H1 (cell line): ENCODE results near the gene TP53BP2. TPM values are rescaled to one million over a fixed set of nuclear protein-coding genes. Genes with fewer than 3 reads are reported as not detected.

Experiments used
- CTCF ChIA-PET: fragments of 300-600 bp; sonication (Branson Sonifier 250); formaldehyde crosslinking; loops from one replicate; lab custom pipeline; 2021; ENCODE audit not compliant: partially characterized antibody; lab: Charles Lee
- POLR2A ChIA-PET: fragments of 300-600 bp; sonication (Branson Sonifier 250); formaldehyde crosslinking; loops from one replicate; lab custom pipeline; 2021; ENCODE audit warnings: inconsistent platforms; ENCODE audit not compliant: partially characterized antibody; lab: Charles Lee
- DNase-seq, 2 experiments: peaks; one replicate each; pipeline versions ENCODE4 v3.0.0 to v3.0.0-alpha.2; 2010 to 2022; ENCODE audit warnings: low spot score in 2 of 2, low read depth in 1 of 2, mixed read lengths in 1 of 2
- FAIRE-seq: peaks from 2 replicates; lab custom pipeline; 2011; peaks lifted over from hg19 to GRCh38; lab: Jason Lieb, UNC
- H2AFZ ChIP-seq: 2 replicates; pipeline ENCODE4 v1.8.1; 2012; ENCODE audit warnings: low read length, inconsistent platforms
- H2AK5ac ChIP-seq: 2 replicates; pipeline ENCODE4 v1.6.1; 2013; ENCODE audit warnings: low read depth, low read length
- H2BK120ac ChIP-seq: replicated peaks from 2 replicates; pipeline ENCODE3; 2013; ENCODE audit warnings: low read depth, low read length, inconsistent platforms
- H2BK12ac ChIP-seq: 2 replicates; pipeline ENCODE4 v1.6.1; 2013; ENCODE audit warnings: low read depth, low read length
- H2BK15ac ChIP-seq: 2 replicates; pipeline ENCODE4 v1.6.1; 2013; ENCODE audit warnings: low read length
- H2BK20ac ChIP-seq: 2 replicates; pipeline ENCODE4 v1.6.1; 2013; ENCODE audit warnings: low read length
- H2BK5ac ChIP-seq: 2 replicates; pipeline ENCODE4 v1.6.1; 2013; ENCODE audit warnings: low read depth, low read length
- H3K14ac ChIP-seq: 2 replicates; pipeline ENCODE4 v1.6.1; 2013; ENCODE audit warnings: inconsistent platforms; ENCODE audit not compliant: insufficient read length
- H3K18ac ChIP-seq: 2 replicates; pipeline ENCODE4 v1.6.1; 2013; ENCODE audit warnings: low read length; ENCODE audit errors: extremely low read depth
- H3K23ac ChIP-seq: 2 replicates; pipeline ENCODE4 v1.6.1; 2013; ENCODE audit warnings: inconsistent platforms; ENCODE audit not compliant: insufficient read length
- H3K23me2 ChIP-seq: 2 replicates; pipeline ENCODE4 v1.6.1; 2013; ENCODE audit warnings: low read depth, low read length
- H3K27ac ChIP-seq: 2 replicates; pipeline ENCODE4 v1.6.1; 2011; ENCODE audit warnings: low read depth, low read length, inconsistent platforms
- H3K27me3 ChIP-seq, 4 experiments: replicated peaks in 1 of 4; 1 replicate in 1 of 4; 2 replicates in 3 of 4; pipeline versions ENCODE4 v1.6.1 to v1.8.1; 2011 to 2013; ENCODE audit warnings: low read length in 3 of 4, mild to moderate bottlenecking in 3 of 4, inconsistent platforms in 2 of 4, mixed read lengths in 2 of 4, moderate library complexity in 1 of 4; ENCODE audit not compliant: control insufficient read depth in 3 of 4, insufficient read depth in 3 of 4; ENCODE audit errors: extremely low read depth in 1 of 4
- H3K36me3 ChIP-seq, 4 experiments: 2 replicates each; pipeline versions ENCODE4 v1.6.1 to v1.8.1; 2011 to 2013; ENCODE audit warnings: mild to moderate bottlenecking in 4 of 4, low read length in 3 of 4, moderate library complexity in 2 of 4, control low read depth in 1 of 4, inconsistent platforms in 1 of 4; ENCODE audit not compliant: insufficient read depth in 4 of 4, control insufficient read depth in 2 of 4
- H3K4ac ChIP-seq: replicated peaks from 2 replicates; pipeline ENCODE3; 2013; ENCODE audit warnings: low read length, low read depth, mixed read lengths, inconsistent platforms; ENCODE audit not compliant: insufficient read length
- H3K4me1 ChIP-seq, 4 experiments: replicated peaks in 1 of 4; 1 replicate in 1 of 4; 2 replicates in 3 of 4; pipeline versions ENCODE4 v1.6.1 to v1.8.1; 2011 to 2013; ENCODE audit warnings: low read length in 3 of 4, inconsistent platforms in 2 of 4, mixed read lengths in 1 of 4; ENCODE audit not compliant: insufficient read depth in 4 of 4, control insufficient read depth in 3 of 4
- H3K4me2 ChIP-seq, 2 experiments: 2 replicates each; pipeline versions ENCODE4 v1.6.1 to v1.8.1; 2011 to 2013; ENCODE audit warnings: low read depth in 2 of 2, low read length in 2 of 2, control low read depth in 1 of 2, inconsistent platforms in 1 of 2, mild to moderate bottlenecking in 1 of 2; ENCODE audit not compliant: insufficient read depth in 1 of 2
- H3K4me3 ChIP-seq, 4 experiments: fragments of 200-600, 300-600 bp in 1 of 4; sonication (generic), shearing (Covaris generic), sonication (Bioruptor Twin) in 1 of 4; 2 replicates each; pipeline versions ENCODE4 v1.5.1 to v1.8.1; 2011 to 2016; ENCODE audit warnings: low read length in 4 of 4, low read depth in 3 of 4, control low read depth in 2 of 4, inconsistent platforms in 2 of 4, mild to moderate bottlenecking in 2 of 4, mixed read lengths in 1 of 4, moderate library complexity in 1 of 4; ENCODE audit not compliant: insufficient read depth in 2 of 4; ENCODE audit errors: extremely low read depth in 1 of 4
- H3K56ac ChIP-seq: replicated peaks from 2 replicates; pipeline ENCODE3; 2013; ENCODE audit warnings: low read depth, mild to moderate bottlenecking, mixed read lengths, low read length, inconsistent platforms; ENCODE audit not compliant: insufficient read length
- H3K79me1 ChIP-seq: 2 replicates; pipeline ENCODE4 v1.6.1; 2013; ENCODE audit warnings: low read depth, low read length, control low read depth
- H3K79me2 ChIP-seq, 2 experiments: 2 replicates each; pipeline versions ENCODE4 v1.6.1 to v1.8.1; 2012 to 2013; ENCODE audit warnings: low read length in 2 of 2, mild to moderate bottlenecking in 2 of 2, inconsistent platforms in 1 of 2; ENCODE audit not compliant: insufficient read depth in 2 of 2, control insufficient read depth in 1 of 2
- H3K9ac ChIP-seq, 4 experiments: replicated peaks in 1 of 4; 1 replicate in 1 of 4; 2 replicates in 3 of 4; pipeline versions ENCODE4 v1.6.1 to v1.8.1; 2011 to 2013; ENCODE audit warnings: low read depth in 3 of 4, low read length in 3 of 4, control low read depth in 2 of 4, mild to moderate bottlenecking in 2 of 4, moderate library complexity in 2 of 4, inconsistent platforms in 1 of 4; ENCODE audit errors: extremely low read depth in 1 of 4
- H3K9me3 ChIP-seq, 2 experiments: 2 replicates each; pipeline versions ENCODE4 v1.6.1 to v1.8.1; 2012 to 2013; ENCODE audit warnings: mild to moderate bottlenecking in 2 of 2, moderate library complexity in 2 of 2, control low read depth in 1 of 2, inconsistent platforms in 1 of 2, low read depth in 1 of 2, low read length in 1 of 2, mixed read lengths in 1 of 2; ENCODE audit not compliant: insufficient read depth in 2 of 2
- H4K20me1 ChIP-seq, 2 experiments: replicated peaks in 1 of 2; 2 replicates each; pipeline versions ENCODE3 to v1.8.1; 2011 to 2013; ENCODE audit warnings: inconsistent platforms in 2 of 2, low read length in 2 of 2, mild to moderate bottlenecking in 1 of 2; ENCODE audit not compliant: insufficient read depth in 2 of 2, control insufficient read depth in 1 of 2
- H4K5ac ChIP-seq: 2 replicates; pipeline ENCODE4 v1.6.1; 2013; ENCODE audit warnings: low read length, low read depth, mixed read lengths, inconsistent platforms; ENCODE audit not compliant: insufficient read length
- H4K8ac ChIP-seq: 2 replicates; pipeline ENCODE4 v1.8.0; 2013; ENCODE audit warnings: mild to moderate bottlenecking, moderate library complexity, low read length, inconsistent platforms; ENCODE audit not compliant: insufficient read depth; ENCODE audit errors: extremely low read depth
- H4K91ac ChIP-seq: replicated peaks from 2 replicates; pipeline ENCODE3; 2013; ENCODE audit warnings: low read length, mixed read lengths, inconsistent platforms; ENCODE audit not compliant: insufficient read length
- CREB1 ChIP-seq: IDR thresholded peaks from 2 replicates; pipeline ENCODE4 v1.6.1; 2012; ENCODE audit warnings: inconsistent platforms
- PHF8 ChIP-seq: fragments of 200-600 bp; sonication (generic); conservative IDR thresholded peaks from 2 replicates; pipeline ENCODE4 v1.7.1; 2012; ENCODE audit warnings: low read depth, mild to moderate bottlenecking, inconsistent platforms, low read length, moderate library complexity
- RBBP5 ChIP-seq: IDR thresholded peaks from 2 replicates; pipeline ENCODE4 v1.7.1; 2012; ENCODE audit warnings: low read depth, mild to moderate bottlenecking, inconsistent platforms, low read length, moderate library complexity, borderline replicate concordance
- WGBS, 2 experiments: shearing (Covaris generic) in 1 of 2; methylation state at CpG; one replicate each; pipeline versions ENCODE4 v1.1.6 to v1.1.7; 2013 to 2015; ENCODE audit warnings: low lambda C conversion rate in 2 of 2, mixed read lengths in 2 of 2, inconsistent platforms in 1 of 2, low coverage in 1 of 2, missing lambda C conversion rate in 1 of 2; ENCODE audit not compliant: insufficient replicate concordance in 2 of 2, insufficient coverage in 1 of 2, insufficient read length in 1 of 2; ENCODE audit errors: extremely low coverage in 1 of 2, missing lambda C conversion rate in 1 of 2; 5-methylcytosine and 5-hydroxymethylcytosine counted together
- long read RNA-seq, 2 experiments: library from RNA in 1 of 2; library from capped mRNA in 1 of 2; stranded (forward); transcript quantifications; one replicate each; pipeline ENCODE4 v2.0.0, GENCODE V29; 2021; ENCODE audit warnings: inconsistent platforms in 1 of 2
- polyA minus RNA-seq, 3 experiments: library from RNA; depleted of rRNA, polyadenylated mRNA; stranded (reverse); fragments of >200 nt; gene quantifications; 1 replicate in 2 of 3; 2 replicates in 1 of 3; pipeline ENCODE4 v1.2.3, GENCODE V29; 2011
- polyA plus RNA-seq, 7 experiments: library from polyadenylated mRNA; depleted of rRNA in 3 of 7; stranded (reverse) in 5 of 7; unstranded in 2 of 7; fragments of >200 nt in 5 of 7; fragments of 200-250 nt in 2 of 7; gene quantifications; 1 replicate in 5 of 7; 2 replicates in 1 of 7; 4 replicates in 1 of 7; pipeline versions ENCODE4 v1.2.1 to v1.2.3, GENCODE V29; 2011 to 2013; ENCODE audit warnings: missing spikeins in 2 of 7, mixed read lengths in 2 of 7
- total RNA-seq: library from RNA; stranded (reverse); fragmentation: NEBNext Ultra II Directional; extraction: Animal tissue kit (Norgen Biotek cat#: 25700); gene quantifications from 2 replicates; pipeline ENCODE4 v1.2.1, GENCODE V29; 2021

Gene TP53BP2, protein sequence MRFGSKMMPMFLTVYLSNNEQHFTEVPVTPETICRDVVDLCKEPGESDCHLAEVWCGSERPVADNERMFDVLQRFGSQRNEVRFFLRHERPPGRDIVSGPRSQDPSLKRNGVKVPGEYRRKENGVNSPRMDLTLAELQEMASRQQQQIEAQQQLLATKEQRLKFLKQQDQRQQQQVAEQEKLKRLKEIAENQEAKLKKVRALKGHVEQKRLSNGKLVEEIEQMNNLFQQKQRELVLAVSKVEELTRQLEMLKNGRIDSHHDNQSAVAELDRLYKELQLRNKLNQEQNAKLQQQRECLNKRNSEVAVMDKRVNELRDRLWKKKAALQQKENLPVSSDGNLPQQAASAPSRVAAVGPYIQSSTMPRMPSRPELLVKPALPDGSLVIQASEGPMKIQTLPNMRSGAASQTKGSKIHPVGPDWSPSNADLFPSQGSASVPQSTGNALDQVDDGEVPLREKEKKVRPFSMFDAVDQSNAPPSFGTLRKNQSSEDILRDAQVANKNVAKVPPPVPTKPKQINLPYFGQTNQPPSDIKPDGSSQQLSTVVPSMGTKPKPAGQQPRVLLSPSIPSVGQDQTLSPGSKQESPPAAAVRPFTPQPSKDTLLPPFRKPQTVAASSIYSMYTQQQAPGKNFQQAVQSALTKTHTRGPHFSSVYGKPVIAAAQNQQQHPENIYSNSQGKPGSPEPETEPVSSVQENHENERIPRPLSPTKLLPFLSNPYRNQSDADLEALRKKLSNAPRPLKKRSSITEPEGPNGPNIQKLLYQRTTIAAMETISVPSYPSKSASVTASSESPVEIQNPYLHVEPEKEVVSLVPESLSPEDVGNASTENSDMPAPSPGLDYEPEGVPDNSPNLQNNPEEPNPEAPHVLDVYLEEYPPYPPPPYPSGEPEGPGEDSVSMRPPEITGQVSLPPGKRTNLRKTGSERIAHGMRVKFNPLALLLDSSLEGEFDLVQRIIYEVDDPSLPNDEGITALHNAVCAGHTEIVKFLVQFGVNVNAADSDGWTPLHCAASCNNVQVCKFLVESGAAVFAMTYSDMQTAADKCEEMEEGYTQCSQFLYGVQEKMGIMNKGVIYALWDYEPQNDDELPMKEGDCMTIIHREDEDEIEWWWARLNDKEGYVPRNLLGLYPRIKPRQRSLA
- 38.7 and 38.9 TPM in 2 replicates for total RNA-seq
- polyA plus RNA-seq (2011; rRNA removed) = 16.2 and 18.0 TPM in 2 replicates
- 18.6 TPM for polyA plus RNA-seq (2011; cell fraction: cytosol; rRNA removed)
- polyA plus RNA-seq (2011; cell fraction: nucleus; rRNA removed) = 21.9 TPM
- polyA plus RNA-seq (2012, experiment 1 of 2) = 21.7 to 28.2 TPM (median 25.1 TPM) in 4 replicates
- 2.4 TPM for polyA plus RNA-seq (2012, experiment 2 of 2)
- polyA plus RNA-seq (2013, experiment 1 of 2) = 18.0 TPM
- 18.1 TPM for polyA plus RNA-seq (2013, experiment 2 of 2)
- 66.2 and 76.4 TPM in 2 replicates for polyA minus RNA-seq (2011; rRNA and poly(A)+ RNA removed)
- 22.8 TPM for polyA minus RNA-seq (2011; cell fraction: cytosol; rRNA and poly(A)+ RNA removed)
- polyA minus RNA-seq (2011; cell fraction: nucleus; rRNA and poly(A)+ RNA removed) = 60.3 TPM
- long read RNA-seq, experiment 1, full-length matches to known transcripts = 1 of 27 reads
- long read RNA-seq, experiment 1, partial matches to known transcripts = 21 of 27 reads
- long read RNA-seq, experiment 1, other reads (novel, unspliced or antisense) = 5 of 27 reads
- long read RNA-seq, experiment 2 = 0 reads

- H3K9ac ChIP-seq = peak within 1 kb of the TSS; percentile 86 to 99 (median 98)
- H2BK5ac ChIP-seq = peak within 1 kb of the TSS; percentile 95
- H3K9me3 ChIP-seq = no peaks in the 10 kb centered on the region
- H3K79me1 ChIP-seq = no peaks in the 10 kb centered on the region; the same call in 1 of the 2 replicates
- no peak within 1 kb of the TSS for H3K23ac ChIP-seq
- H3K4me2 ChIP-seq = peak within 1 kb of the TSS; percentile 80 to 91
- no peak within 1 kb of the TSS for H2BK20ac ChIP-seq
- 2% methylated on average over 45 of the region's 107 CpGs; no CpG with 5 or more reads in 1 of the 2 experiments for WGBS, 2 experiments
- peak within 1 kb of the TSS; percentile 86 to 92 (median 88) for H3K4me3 ChIP-seq
- no peak within 1 kb of the TSS for H2BK15ac ChIP-seq
- H3K23me2 ChIP-seq = peaks cover 3% of the 10 kb centered on the region; the same call in 1 of the 2 replicates
- H3K56ac ChIP-seq = peak within 1 kb of the TSS; percentile 98
- no peak within 1 kb of the TSS for H3K14ac ChIP-seq
- no peaks in the 10 kb centered on the region; a peak in 1 of 7 replicates for H3K27me3 ChIP-seq
- peaks cover 10 to 42% of the 10 kb centered on the region in 2 experiments; a peak in 3 of 4 replicates for H3K79me2 ChIP-seq
- H3K4ac ChIP-seq = peak within 1 kb of the TSS; percentile 98
- DNase-seq (peak; percentile 65 to 88), FAIRE-seq (no peak)
- peak within 1 kb of the TSS; percentile 81 for H2BK120ac ChIP-seq
- no peak within 1 kb of the TSS; the same call in 1 of the 2 replicates for H2AFZ ChIP-seq
- H3K18ac ChIP-seq = peak within 1 kb of the TSS; percentile 96
- H4K20me1 ChIP-seq = peaks cover 4 to 10% of the 10 kb centered on the region in 2 experiments
- CTCF ChIA-PET = interaction anchor here (0.6 to 1.6 kb wide), 7 partner anchors 14 to 103 kb away, joined by 3 to 7 read pairs (median 3); no protein-coding TSS in a partner anchor
- H2BK12ac ChIP-seq = no peak within 1 kb of the TSS; the same call in 1 of the 2 replicates
- H2AK5ac ChIP-seq = no peak within 1 kb of the TSS
- H4K91ac ChIP-seq = peak within 1 kb of the TSS; percentile 94
- peak within 1 kb of the TSS; percentile 96 for H4K5ac ChIP-seq
- peak within 1 kb of the TSS; percentile 99 for H3K27ac ChIP-seq
- POLR2A ChIA-PET = interaction anchor here (0.7 to 3.1 kb wide), 30 partner anchors 9 to 811 kb away, joined by 3 to 28 read pairs (median 5); partner anchors contain the start of gene CAPN2
- peak within 1 kb of the TSS; percentile 100 for H4K8ac ChIP-seq
- no peaks in the 10 kb centered on the region for H3K36me3 ChIP-seq
- H3K4me1 ChIP-seq = no peaks in the 10 kb centered on the region; a peak in 4 of 7 replicates
- no peak for TF ChIP-seq CREB1
- 0 out of 2 replicates have a peak, but pooled peaks have one; percentile 50 for TF ChIP-seq RBBP5
- TF ChIP-seq PHF8 = peak; percentile 76
Measured at GRCh38 chr1:223845810-223846682, at the start of gene TP53BP2. Gene TP53BP2, minus strand, starts transcription at chr1:223845947. Its CDS starts 267 bp downstream, at chr1:223845680.
